Uterus (tissue), 2 donors: ENCODE results near the gene NHS.

Experiments
- CTCF ChIP-seq, 4 experiments: fragments of 200-600 bp in 2 of 4; fragments of 450-650 bp in 2 of 4; sonication (generic) in 2 of 4; IDR thresholded peaks; one replicate each; pipeline ENCODE4 v1.5.1; 2016 to 2019; ENCODE audit warnings: antibody characterized with exemption in 4 of 4, mild to moderate bottlenecking in 2 of 4, moderate library complexity in 1 of 4
- POLR2A ChIP-seq, 2 donors: fragments of 450-650 bp; IDR thresholded peaks; one replicate each; pipeline ENCODE4 v1.6.1; 2016; ENCODE audit warnings: antibody characterized with exemption in 2 of 2, mild to moderate bottlenecking in 1 of 2, moderate library complexity in 1 of 2

DNA sequence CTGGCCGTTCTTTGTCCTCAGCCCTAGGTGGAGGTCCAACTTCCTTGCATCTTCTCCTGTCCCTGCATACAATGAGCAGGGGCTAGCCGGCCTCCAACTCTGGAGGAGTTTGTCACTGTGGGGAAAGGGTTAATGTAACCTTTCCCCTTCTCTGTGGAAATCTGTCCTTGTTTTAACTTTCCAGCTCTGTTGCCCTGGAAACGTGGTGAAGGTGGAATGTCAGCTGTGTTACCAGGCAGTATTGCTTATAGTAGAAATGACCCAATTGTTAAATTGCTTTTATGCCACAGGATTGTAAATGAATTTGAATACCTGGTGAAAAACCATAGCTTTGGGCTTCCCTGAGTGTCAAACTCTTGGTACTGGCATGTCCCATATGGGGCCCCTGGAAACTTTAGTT, 230.7 kb downstream of the NHS start:
- no peak for TF ChIP-seq CTCF (IDR thresholded peaks at IDR 0.05)
- no peak for TF ChIP-seq POLR2A (IDR thresholded peaks at IDR 0.05)
